ENCODE data around the gene SPAG7. TPM values are rescaled to one million over a fixed set of nuclear protein-coding genes. Genes with fewer than 3 reads are reported as not detected.

SPAG7 gene
- total RNA-seq, 1 experiment from 2014 or later = 75.6 TPM

DNA sequence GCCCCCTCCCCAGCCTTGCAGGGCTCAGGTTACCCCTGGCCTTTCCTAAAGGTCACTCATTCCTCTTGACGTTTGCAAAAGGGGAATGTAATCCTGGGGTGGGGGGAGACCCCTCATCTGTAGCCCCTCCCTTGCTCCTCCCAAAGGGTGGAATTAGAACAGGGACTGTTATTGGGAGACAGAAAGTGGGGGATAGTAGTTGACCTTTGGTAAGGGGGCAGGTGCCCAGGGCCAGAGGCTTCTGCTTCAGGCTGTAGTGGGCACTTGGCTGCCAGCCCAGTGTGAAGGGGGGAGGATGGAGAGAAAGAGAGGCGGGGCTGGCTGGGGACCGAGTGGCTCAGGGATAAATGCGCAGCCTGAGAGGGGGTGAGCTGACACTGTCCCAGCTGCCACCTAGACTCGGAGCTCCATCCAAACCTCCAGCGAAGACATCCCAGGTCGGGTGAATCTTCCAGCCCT is 16.8 kb downstream of the SPAG7 start, which contains the start of gene ENO3:
Gene ENO3, plus strand, starts transcription at position 374 of the 459 bp plus-strand sequence. CDS start 711 bp downstream, outside the sequence.
- DNase-seq (ENCODE audit: low read depth) = no peak

DNA sequence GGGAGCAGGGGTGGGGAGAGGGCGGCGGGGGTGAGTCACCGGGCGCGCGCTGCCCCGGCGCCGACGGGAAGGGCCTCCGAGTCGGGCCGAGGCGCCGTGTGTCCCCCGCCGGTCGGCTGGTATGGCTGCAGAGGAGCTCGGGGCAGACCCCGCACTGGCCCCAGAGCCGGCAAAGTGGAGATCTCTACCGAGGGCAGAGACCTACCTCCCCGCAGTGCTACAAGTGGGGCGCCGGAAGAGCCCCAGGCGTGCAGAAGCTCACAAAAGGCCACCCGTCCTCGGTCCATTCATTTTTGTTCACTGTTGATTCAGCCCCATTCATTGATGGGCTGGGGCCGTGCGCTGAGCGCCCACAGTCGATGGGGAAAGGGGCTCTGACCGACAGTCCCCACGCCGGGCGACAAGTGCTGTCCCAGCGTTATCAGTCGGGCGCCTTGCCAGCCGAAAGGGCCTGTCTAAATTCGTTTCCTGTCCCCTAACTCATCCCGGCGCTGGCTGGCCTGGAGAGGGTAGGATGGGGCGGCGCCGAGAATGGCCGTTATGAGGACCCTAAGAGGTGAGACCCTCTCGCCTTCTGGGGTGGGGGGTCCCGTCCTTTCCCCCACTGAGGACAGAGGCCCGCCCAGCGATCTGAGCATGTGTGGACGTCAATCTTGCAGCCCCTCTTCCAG is 17.4 kb downstream of the SPAG7 start:
- DNase-seq (ENCODE audit: low read depth) = no peak

DNA sequence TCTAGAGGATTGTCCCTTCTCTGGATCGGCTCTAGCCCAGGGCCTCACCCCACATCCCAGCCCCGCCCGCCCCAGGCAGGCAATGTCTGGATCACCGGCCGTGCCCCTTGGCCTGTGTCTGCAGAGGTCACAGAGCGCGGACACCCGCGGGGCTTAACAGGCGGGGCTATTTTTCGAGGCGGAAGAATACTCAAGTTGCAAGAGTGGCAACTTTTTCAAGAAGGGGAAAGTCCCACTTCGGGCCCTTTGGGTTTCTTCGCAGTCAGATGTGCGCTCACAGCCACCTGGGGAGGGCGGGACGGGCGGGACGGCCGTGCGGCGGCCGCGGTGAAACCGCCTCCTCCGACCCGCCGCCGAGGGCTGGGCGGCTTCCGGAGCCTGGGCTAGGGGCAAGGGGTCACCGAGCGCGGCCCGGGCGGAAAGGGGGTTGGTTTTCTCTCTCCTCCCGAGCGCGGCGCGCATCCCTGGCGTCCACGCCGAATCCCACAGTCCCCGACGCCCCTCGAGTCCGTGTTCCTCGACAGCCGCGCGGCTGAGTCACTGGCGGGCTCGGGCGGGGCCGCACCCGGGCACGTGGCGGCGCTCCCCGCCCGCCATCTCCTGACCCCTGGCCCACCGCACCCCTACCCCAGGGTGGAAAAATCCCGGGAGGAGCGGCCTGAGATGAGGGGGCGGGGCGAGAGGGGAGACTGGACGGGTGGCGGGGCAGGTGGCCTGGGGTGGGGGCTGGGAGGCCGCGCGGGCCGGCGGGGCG is 18.1 kb downstream of the SPAG7 start:
- peak; percentile 69 for DNase-seq (ENCODE audit: low read depth)

DNA sequence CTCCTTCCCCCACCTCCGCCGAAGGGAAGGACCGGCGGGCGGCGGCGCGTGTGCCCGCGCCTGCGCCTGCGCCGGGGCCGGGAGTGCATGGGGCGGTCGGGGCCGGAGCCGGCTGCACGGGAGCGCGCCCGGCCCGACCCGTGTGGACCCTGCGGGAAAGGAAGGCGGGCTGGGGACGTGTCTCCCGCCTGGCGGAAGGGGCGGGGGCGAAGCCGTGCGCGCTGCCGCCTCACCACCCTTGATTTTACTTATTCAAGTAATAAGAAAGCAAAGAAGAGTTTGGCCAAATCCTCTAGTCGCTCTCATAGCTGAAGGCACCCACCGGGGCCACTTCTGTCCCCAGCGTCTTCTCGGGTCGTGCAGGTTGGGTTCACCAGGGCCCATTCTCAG is 18.7 kb downstream of the SPAG7 start:
- DNase-seq (ENCODE audit: low read depth) = peak; percentile 89

GRCh38 chr17:4948166-4948930 is 19.3 kb downstream of the SPAG7 start, which contains the start of gene PFN1:
PFN1 (minus strand) TSS chr17:4948530; CDS start chr17:4948394, 136 bp downstream.
- DNase-seq (ENCODE audit: low read depth) = peak; percentile 80

DNA sequence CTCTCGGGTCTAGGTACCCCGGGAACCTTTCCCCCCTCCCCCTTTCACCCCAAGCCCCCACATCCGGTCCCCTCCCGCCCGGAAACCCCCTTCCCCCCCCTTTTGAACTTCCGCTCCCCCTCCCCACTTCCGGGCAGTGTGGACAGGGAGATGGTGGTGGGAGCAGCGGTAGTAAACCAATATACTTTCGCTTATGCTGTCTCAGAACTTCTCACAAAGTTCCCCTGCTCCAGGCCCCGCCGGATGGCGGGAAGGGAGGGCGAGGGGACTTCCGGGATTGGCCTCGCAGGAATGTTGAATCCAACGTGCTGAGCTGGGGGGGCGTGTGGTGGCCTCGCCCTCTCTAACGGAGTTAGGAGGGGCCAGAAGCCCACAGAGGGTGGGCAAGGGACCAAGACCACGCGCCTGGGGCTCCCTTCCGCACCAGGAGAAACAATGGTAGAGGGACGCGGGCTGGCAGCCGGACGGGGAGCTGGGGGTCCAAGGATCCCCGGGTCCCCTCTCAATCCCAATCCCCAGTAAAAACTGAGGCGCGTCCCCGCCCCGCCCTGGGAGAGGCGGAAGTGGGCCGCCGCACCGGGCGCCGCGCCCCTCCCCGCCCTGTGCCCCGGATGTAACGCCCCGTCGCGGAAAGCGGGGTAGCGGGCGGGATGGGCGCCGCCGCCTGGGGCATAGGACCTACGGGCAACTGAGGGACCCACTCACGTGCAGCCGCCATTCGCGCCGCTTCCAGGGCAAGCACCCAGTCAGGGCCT is 20.0 kb downstream of the SPAG7 start:
- peak; percentile 80 for DNase-seq (ENCODE audit: low read depth)

DNA sequence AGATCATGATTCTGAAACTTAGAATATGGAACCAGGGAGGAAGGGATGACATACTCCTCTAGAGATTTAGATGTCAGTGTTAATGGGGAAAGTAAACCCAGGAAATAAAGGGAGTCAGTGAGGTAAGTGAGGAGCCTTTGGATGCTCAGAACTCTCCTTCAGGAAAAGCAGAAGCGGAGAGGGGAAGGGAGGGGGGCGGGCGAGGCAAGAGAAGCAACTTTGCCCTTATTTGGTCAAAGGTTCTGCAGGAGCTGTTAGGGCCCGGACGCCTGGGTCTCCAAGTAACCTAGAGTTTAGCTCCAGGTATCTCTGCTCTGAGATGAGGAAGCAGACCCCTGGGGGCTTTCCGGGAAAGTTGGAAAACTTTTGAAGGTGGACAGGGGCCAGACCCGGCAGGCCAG is 20.6 kb downstream of the SPAG7 start:
- no peak for DNase-seq (ENCODE audit: low read depth)

DNA sequence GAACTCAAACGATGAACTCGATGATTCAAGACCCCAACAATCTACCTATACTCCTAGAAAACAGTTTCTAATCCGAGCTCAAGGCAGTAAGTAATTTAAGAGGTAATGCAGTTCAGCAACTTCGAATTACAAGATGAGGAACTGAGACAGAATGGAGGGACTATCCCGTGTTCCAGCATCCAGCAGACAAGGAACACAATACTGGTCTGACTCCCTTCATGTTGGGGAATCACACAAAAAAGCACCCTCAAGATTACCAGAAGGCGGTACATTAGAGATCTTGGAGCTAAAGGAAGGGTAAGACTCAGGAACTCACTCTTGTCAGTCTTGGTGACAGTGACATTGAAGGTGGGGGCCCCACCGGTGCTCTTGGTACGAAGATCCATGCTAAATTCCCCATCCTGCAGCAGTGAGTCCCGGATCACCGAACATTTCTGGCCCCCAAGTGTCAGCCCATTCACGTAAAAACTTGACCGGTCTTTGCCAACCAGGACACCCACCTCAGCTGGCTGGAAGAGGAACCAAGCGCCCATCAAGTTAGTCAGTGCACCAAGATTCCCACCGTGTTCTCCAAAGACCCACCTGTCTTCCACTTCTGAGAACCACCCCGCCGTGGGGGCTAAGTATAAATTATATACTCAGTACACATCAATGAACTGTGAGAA is 21.2 kb downstream of the SPAG7 start:
- no peak for DNase-seq (ENCODE audit: low read depth)

- no peak for DNase-seq (ENCODE audit: low read depth)
Observed at GRCh38 chr17:4945944-4946280, 21.7 kb downstream of the SPAG7 start.

DNA sequence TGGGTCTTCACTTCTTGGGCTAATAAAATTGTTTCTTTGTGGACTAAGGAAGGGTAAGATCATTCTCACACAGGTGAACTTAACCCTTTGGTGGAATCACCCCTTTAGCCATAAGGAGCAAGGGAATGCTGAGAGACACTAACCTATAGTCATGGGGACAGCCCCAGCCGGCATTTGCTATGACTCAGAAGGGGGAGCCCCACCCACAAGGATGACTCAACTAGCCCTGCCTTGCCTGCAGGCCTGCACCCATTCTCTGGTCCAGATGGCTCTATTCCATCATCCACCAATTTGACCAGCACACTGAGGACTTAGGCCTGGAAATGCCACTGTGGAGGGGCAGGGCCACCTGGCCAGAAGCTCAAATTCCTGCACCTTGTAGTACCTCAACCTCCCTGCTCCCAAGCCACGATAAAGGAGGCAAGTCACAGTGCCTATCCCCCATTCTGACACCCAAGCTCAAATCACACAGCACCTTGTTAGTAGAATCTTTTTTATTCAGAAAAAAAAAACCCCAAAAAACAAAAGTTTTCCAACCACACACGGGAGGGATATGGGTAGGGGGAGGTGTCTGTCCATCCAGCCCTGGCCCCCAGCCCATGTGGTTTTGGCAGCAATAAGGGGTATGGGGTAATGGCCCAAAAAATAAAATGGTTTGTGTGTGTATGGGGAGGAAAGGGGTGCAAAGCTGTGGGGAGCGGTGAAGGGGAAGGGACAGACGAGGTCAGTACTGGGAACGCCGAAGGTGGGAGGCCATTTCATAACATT is 22.3 kb downstream of the SPAG7 start:
- DNase-seq (ENCODE audit: low read depth) = peak; percentile 92

DNA sequence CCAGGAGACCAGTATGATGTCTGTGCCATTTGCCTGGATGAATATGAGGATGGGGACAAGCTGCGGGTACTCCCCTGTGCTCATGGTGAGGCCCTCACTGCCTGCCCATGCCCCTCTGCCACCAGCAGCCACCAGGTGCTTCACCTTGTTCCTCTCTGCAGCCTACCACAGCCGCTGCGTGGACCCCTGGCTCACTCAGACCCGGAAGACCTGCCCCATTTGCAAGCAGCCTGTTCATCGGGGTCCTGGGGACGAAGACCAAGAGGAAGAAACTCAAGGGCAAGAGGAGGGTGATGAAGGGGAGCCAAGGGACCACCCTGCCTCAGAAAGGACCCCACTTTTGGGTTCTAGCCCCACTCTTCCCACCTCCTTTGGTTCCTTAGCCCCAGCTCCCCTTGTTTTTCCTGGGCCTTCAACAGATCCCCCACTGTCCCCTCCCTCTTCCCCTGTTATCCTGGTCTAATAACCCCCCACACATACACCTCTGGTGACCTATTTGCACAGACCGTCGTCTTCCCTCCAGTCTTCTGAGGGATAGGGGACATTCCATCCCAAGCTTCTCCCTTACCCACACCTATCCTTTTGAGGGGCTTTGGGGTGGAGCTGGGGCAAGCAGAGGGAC is 23.0 kb downstream of the SPAG7 start:
- no peak for DNase-seq (ENCODE audit: low read depth)

GRCh38 chr17:4944163-4944553 is 23.5 kb downstream of the SPAG7 start:
- no peak for DNase-seq (ENCODE audit: low read depth)

DNA sequence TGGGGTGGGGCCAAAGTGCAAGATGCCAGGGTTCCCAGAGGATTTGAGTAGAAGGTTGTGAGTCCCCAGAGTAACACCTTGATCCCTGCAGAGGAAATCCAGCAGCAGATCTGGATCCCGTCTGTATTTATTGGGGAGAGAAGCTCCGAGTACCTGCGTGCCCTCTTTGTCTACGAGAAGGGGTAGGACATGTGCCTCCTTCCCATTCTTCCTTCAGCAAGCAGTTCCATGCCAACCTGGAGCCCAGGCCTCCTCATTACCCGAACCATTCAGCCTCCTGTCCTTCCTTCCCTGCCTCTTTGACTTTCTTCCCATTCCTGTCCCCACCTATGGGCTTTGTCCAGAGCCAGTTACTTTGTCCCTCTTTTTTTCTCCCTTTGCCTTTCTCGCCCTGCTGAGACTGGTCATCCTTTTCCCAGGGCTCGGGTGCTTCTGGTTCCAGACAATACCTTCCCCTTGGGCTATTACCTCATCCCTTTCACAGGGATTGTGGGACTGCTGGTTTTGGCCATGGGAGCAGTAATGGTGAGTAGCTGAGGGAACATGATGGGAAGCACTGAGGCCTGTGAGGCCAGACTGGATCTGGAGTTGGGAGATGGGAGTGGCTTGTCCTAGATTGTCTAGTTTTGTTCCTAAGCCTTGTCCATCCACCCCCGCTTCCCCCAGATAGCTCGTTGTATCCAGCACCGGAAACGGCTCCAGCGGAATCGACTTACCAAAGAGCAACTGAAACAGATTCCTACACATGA is 24.7 kb downstream of the SPAG7 start:
- no peak for DNase-seq (ENCODE audit: low read depth)

- DNase-seq (ENCODE audit: low read depth) = no peak
Observed at GRCh38 chr17:4941319-4941610, 26.4 kb downstream of the SPAG7 start.

DNA sequence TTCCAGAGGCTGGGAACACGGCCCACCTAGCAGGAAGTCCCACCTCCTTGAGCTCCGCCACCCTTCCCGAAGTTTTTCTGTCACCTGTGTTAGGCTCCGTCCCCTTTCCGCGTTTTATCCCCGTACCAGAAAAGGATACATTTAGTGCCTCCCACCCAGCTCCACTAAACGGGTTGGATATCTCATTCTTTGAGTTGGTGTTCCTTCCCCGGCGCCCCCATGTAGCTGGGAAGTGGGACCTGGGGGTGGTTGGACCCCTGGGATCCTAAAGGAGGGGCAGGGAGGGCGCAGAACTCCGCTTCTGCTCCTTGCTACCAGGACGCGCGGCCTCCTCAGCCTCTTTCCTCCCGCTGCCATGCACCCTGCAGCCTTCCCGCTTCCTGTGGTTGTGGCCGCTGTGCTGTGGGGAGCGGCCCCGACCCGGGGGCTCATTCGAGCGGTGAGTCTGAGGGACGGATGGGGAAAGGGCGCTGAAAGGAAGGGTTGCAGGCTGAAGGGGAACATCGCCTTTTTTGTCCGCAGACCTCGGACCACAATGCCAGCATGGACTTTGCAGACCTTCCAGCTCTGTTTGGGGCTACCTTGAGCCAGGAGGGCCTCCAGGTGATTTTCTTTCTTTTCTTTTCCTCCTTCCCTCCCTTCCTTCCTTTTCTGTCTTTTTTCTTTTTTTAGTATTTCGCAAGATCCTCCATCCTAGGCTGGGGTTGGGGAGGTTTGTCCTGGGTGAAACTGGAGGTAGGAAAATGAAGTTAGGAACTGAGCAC is 26.9 kb downstream of the SPAG7 start:
- DNase-seq (ENCODE audit: low read depth) = no peak

DNA sequence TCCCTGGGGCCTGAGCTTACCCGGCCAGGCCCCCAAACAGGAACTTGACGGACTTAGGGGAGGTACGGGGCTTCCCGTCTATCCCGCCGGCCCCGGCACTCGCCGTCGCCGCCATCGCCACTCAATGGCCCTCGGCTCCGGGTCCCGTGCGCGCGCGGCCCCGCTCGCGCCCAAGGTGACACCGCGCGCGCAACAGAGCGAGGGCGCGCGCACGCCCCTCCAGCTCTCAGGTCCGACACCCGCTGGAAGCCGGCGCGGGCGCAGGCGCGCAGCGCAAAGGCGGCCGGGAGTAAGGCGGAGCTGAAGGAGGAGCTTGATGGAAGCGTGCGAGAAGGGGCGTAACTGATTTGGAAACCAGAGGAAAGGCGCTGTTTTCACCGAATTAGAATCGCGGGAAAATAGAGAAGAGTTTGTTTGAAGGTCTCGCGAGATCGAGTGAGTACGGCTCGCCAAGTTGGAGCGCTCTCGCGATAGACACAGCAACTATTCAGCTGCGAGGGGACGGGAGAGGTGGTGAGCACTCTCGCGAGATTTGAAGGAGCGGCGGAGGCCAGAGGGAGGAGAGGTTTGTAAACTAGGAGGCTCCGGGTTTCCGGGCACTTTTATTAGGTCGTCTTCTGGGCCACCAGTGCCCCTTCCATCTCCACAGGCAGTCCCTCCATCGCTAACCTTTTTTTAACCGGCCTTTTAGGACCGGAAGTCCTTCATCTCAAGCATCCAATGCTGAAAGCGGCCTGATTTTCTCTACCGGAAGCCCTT is 27.6 kb downstream of the SPAG7 start, which contains the start of the genes RNF167 and SLC25A11:
Gene RNF167, plus strand, starts transcription at position 473 of the 759 bp plus-strand sequence. CDS start 642 bp downstream, outside the sequence.
Gene SLC25A11, minus strand, starts transcription at position 251 of the 759 bp plus-strand sequence. Its CDS starts 136 bp downstream, at position 115.
- DNase-seq (ENCODE audit: low read depth) = peak; percentile 99

GRCh38 chr17:4939546-4939795 is 28.1 kb downstream of the SPAG7 start:
- no peak for DNase-seq (ENCODE audit: low read depth)
